Thoracic aorta (tissue), 2 donors: ENCODE data around the gene RAD9A. TPM values are rescaled to one million over a fixed set of nuclear protein-coding genes. Genes with fewer than 3 reads are reported as not detected.
"Not testable (repeated sequence)": the region's sequence is repeated elsewhere in the genome, so short reads cannot be mapped to it uniquely, and the experiment has no call there.

ENCODE experiments used
- ATAC-seq: fragments of 150-250 bp; one replicate; pipeline ENCODE4 v1.8.0; 2017; ENCODE audit warnings: low read depth; ENCODE audit not compliant: insufficient number of reproducible peaks, low FRiP score
- DNase-seq: peaks from one replicate; pipeline ENCODE4 v3.0.0-alpha.2; 2020; ENCODE audit warnings: low spot score
- H3K27ac ChIP-seq, 2 donors: fragments of 200-600 bp; sonication (generic); 1 replicate in 1 of 2; 2 replicates in 1 of 2; pipeline ENCODE4 v1.5.1; 2016; ENCODE audit warnings: mild to moderate bottlenecking in 2 of 2, moderate library complexity in 2 of 2
- H3K27me3 ChIP-seq: fragments of 200-600 bp; sonication (generic); replicated peaks from 2 replicates; pipeline ENCODE4 v1.6.0; 2016; ENCODE audit warnings: mild to moderate bottlenecking; ENCODE audit not compliant: insufficient read depth
- H3K36me3 ChIP-seq: fragments of 200-600 bp; sonication (generic); one replicate; pipeline ENCODE4 v1.5.1; 2016
- H3K4me1 ChIP-seq, 2 donors: fragments of 200-600 bp; sonication (generic); 1 replicate in 1 of 2; 2 replicates in 1 of 2; pipeline versions ENCODE4 v1.5.1 to v1.6.0; 2016; ENCODE audit warnings: low read depth in 2 of 2, mild to moderate bottlenecking in 1 of 2; ENCODE audit not compliant: control insufficient read depth in 1 of 2
- H3K4me3 ChIP-seq: fragments of 200-600 bp; sonication (generic); 2 replicates; pipeline ENCODE4 v1.5.1; 2016; ENCODE audit warnings: mild to moderate bottlenecking
- H3K9me3 ChIP-seq: fragments of 200-600 bp; sonication (generic); 2 replicates; pipeline ENCODE4 v1.5.1; 2016
- total RNA-seq, 2 donors: library from RNA; depleted of rRNA; stranded (reverse); fragments of >200 nt; gene quantifications; one replicate each; pipeline versions ENCODE4 v1.1.0 to v1.2.3, GENCODE V29; 2016
- TF ChIP-seq, protein P1 (sequence below): fragments of 200-600 bp; sonication (generic); IDR thresholded peaks from one replicate; pipeline ENCODE4 v1.5.1; 2019; ENCODE audit warnings: antibody characterized with exemption

The RAD9A gene
- total RNA-seq, 2 donors from 2014 or later, result 15.8 to 23.0 TPM

GRCh38 chr11:67398661-67399563 is 7.1 kb downstream of the RAD9A start:
- DNase-seq (no peak), ATAC-seq (no peak)
- Histone ChIP-seq H3K4me3 (no peak overlapping the region), H3K27me3 (no peaks in the 10 kb centered on the region), H3K27ac (no peak overlapping the region), H3K4me1 (peaks cover 16 to 27% of the 10 kb centered on the region in 2 donors), H3K9me3 (no peaks in the 10 kb centered on the region), H3K36me3 (peaks cover 34% of the 10 kb centered on the region)
- TF ChIP-seq, protein P1, sequence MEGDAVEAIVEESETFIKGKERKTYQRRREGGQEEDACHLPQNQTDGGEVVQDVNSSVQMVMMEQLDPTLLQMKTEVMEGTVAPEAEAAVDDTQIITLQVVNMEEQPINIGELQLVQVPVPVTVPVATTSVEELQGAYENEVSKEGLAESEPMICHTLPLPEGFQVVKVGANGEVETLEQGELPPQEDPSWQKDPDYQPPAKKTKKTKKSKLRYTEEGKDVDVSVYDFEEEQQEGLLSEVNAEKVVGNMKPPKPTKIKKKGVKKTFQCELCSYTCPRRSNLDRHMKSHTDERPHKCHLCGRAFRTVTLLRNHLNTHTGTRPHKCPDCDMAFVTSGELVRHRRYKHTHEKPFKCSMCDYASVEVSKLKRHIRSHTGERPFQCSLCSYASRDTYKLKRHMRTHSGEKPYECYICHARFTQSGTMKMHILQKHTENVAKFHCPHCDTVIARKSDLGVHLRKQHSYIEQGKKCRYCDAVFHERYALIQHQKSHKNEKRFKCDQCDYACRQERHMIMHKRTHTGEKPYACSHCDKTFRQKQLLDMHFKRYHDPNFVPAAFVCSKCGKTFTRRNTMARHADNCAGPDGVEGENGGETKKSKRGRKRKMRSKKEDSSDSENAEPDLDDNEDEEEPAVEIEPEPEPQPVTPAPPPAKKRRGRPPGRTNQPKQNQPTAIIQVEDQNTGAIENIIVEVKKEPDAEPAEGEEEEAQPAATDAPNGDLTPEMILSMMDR, result no peak

GRCh38 chr11:67400251-67400941 is 8.6 kb downstream of the RAD9A start:
- ATAC-seq (no peak), DNase-seq (no peak)

GRCh38 chr11:67400942-67401494 is 9.2 kb downstream of the RAD9A start:
- Histone ChIP-seq H3K4me3 (peak overlapping the region; percentile 100), H3K4me1 (peaks cover 16 to 27% of the 10 kb centered on the region in 2 donors), H3K36me3 (peaks cover 29% of the 10 kb centered on the region), H3K9me3 (no peaks in the 10 kb centered on the region), H3K27ac (peak overlapping the region; percentile 89 to 94), H3K27me3 (peaks cover 5% of the 10 kb centered on the region)
- peak; percentile 5 for ATAC-seq
- TF ChIP-seq, protein P1, result no peak
- no peak for DNase-seq

More at GRCh38 chr11:67400251-67400941, 8.6 kb downstream of the RAD9A start:
- Histone ChIP-seq H3K9me3 (no peaks in the 10 kb centered on the region), H3K36me3 (peaks cover 29% of the 10 kb centered on the region), H3K27ac (peak overlapping the region; percentile 89 to 94), H3K4me1 (peaks cover 16 to 27% of the 10 kb centered on the region in 2 donors), H3K4me3 (peak overlapping the region; percentile 100), H3K27me3 (no peaks in the 10 kb centered on the region)
- TF ChIP-seq, protein P1, result no peak

DNA sequence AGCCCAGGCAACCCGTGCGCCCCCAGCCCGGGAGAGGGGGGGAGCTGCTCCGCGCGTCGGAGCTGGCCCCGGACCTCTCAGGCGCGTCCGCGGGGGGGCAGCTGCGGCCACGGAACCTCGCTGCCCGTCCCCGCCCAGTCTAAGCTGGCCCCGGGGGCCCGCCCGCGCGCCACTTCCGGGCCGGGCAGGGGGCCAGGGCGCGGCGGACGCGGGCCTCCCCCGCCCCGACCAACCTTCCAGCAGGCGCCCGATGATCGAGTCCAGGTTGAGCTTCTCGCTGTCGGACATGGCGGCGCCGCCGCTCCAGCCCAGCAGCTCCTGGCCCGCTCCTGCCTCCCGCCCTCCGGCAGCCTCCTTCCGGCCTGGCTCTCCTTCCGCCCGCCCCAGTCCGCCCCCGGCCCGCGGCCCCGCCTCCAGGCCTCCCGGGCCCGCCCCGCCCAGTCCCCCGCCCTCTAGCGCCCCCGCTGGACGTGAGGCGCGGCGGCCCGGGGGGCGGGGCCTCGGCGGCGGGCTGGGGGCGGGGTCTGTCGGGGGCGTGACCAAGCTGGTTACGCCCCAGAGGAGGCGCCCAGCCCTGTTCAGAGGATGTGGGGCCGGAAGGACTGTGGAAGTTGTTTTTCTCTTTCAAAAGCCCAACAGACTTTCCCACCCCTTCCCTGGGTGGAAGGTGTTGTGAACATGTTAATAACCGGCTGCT is 9.9 kb downstream of the RAD9A start, which contains the start of gene PPP1CA:
TSS of gene PPP1CA (minus strand) at position 364 of the 697 bp plus-strand sequence. CDS start at position 288, 76 bp downstream.
- H3K4me1 ChIP-seq, result peaks cover 16 to 27% of the 10 kb centered on the region in 2 donors
- peak; percentile 44 for DNase-seq
- H3K27ac ChIP-seq, result peak within 1 kb of the TSS; percentile 89 to 94
- TF ChIP-seq, protein P1, result no peak
- H3K27me3 ChIP-seq, result peaks cover 5% of the 10 kb centered on the region
- ATAC-seq, result peak; percentile 89
- H3K9me3 ChIP-seq, result no peaks in the 10 kb centered on the region
- H3K4me3 ChIP-seq, result peak within 1 kb of the TSS; percentile 100
- peaks cover 29% of the 10 kb centered on the region for H3K36me3 ChIP-seq

GRCh38 chr11:67402192-67402839 is 10.5 kb downstream of the RAD9A start:
- not testable (repeated sequence) for DNase-seq, ATAC-seq, H3K9me3 ChIP-seq, H3K27me3 ChIP-seq
- Histone ChIP-seq H3K36me3 (peaks cover 23% of the 10 kb centered on the region), H3K27ac (peak overlapping the region; percentile 78 to 94), H3K4me1 (peaks cover 16 to 27% of the 10 kb centered on the region in 2 donors), H3K4me3 (peak overlapping the region; percentile 100)

DNA sequence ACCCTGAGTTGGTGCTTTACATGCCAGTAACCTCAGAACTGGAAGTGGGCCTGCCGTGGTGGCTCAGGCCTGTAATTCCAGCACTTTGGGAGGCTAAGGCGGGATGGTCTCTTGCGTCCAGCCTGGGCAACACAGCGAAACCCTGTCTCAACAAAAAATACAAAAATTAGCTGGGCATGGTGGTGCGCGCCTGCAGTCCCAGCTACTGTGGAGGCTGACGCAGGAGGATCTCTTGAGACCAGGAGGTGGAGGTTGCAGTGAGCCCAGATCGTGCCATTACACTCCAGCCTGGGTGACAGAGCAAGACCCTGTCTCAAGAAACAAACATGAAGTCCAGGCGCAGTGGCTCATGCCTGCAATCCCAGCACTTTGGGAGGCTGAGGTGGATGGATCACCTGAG is 11.3 kb downstream of the RAD9A start:
- not testable (repeated sequence) for H3K27me3 ChIP-seq, DNase-seq, H3K27ac ChIP-seq, H3K4me3 ChIP-seq, H3K9me3 ChIP-seq, ATAC-seq
- Histone ChIP-seq H3K4me1 (peaks cover 16 to 27% of the 10 kb centered on the region in 2 donors), H3K36me3 (peaks cover 15% of the 10 kb centered on the region)
